Spleen (tissue), 7 donors: Measurements from ENCODE around the gene TNRC6B.

ENCODE experiments used
- CTCF ChIP-seq, 11 experiments: fragments of 200-600 bp in 7 of 11; fragments of 450-650 bp in 4 of 11; sonication (generic) in 4 of 11; IDR thresholded peaks in 8 of 11; conservative IDR thresholded peaks in 3 of 11; 1 replicate in 7 of 11; 2 replicates in 4 of 11; pipeline versions ENCODE4 v1.4.0 to v1.8.0; 2016 to 2021; ENCODE audit warnings: antibody characterized with exemption in 11 of 11, inconsistent platforms in 4 of 11, mild to moderate bottlenecking in 1 of 11
- POLR2A ChIP-seq, 3 donors: fragments of 450-650 bp; IDR thresholded peaks; one replicate each; pipeline ENCODE4 v1.5.1; 2017; ENCODE audit warnings: antibody characterized with exemption in 3 of 3, mild to moderate bottlenecking in 1 of 3
- POLR2AphosphoS5 ChIP-seq, 3 donors: sonication (generic); formaldehyde crosslinking; IDR thresholded peaks; one replicate each; pipeline ENCODE4 v1.5.1; 2017; ENCODE audit warnings: antibody characterized with exemption in 3 of 3
- donor health status: DM: no; HTN: no; CAD: no; lungs with moderate emphysema.
- donor health status: DM: no; HTN: no; CAD: no.
- donor health status: DM: no; HTN: no; CAD: no.

GRCh38 chr22:40244586-40244985 is 66.9 kb downstream of the TNRC6B start:
- TF ChIP-seq CTCF (IDR thresholded peaks at IDR 0.05 in 8 of 11, conservative IDR thresholded peaks at IDR 0.05 in 3 of 11) (no peak), POLR2A (IDR thresholded peaks at IDR 0.05) (no peak), POLR2AphosphoS5 (IDR thresholded peaks at IDR 0.05) (no peak)
